Activated CD4-positive, alpha-beta T cell treated with anti-CD3 and anti-CD28 coated beads, Interleukin-2, amount 50 U/mL, for 4 hours (primary cell): ENCODE results near the gene PSMB1.

Experiments
- DNase-seq, 2 experiments: peaks; one replicate each; pipeline ENCODE4 v3.0.0-alpha.2; 2020

The PSMB1 gene

DNA sequence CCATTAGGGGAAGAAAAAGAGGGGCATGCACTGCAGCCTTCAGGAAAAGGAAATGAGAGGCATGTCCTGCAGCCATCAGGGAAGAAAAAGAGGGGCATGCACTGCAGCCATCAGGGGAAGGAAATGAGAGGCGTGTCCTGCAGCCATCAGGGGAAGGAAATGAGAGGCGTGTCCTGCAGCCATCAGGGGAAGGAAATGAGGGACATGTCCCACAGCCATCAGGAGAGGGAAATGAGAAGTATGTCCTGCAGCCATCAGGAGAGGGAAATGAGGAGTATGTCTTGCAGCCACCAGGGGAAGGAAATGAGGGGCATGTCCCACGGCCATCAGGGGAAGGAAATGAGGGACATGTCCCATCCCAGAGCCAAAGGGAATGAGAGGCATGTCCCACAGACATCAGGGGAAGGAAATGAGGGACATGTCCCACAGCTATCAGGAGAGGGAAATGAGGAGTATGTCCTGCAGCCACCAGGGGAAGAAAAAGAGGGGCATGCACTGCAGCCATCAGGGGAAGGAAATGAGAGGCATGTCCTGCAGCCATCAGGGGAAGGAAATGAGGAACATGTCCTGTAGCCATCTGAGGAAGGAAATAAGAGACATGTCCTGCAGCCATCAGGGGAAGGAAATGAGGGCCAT lies 52.0 kb downstream of the PSMB1 start:
- no peak for DNase-seq

DNA sequence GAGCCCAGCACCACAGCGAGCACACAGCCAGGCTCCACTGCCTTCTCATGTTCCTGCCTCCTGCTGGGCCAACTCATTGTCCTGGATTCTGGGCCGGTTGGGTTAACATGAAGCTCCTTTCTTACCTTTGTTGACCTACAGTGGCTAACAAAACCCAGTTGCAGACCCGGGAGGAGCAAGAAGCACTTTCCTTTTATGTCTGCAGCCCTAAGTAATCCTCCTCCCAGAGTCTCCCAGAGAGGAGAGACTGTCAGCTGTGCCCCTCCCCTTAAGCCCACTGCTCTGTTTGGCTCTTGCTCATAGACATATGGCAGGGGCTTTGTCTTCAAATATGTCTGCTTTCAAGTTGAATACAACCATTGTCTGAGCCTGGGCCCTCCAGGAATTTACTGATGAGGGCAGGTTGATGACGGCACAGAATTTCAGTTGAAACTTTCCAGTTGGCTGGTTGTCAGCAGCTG lies 55.2 kb downstream of the PSMB1 start:
- no peak for DNase-seq

DNA sequence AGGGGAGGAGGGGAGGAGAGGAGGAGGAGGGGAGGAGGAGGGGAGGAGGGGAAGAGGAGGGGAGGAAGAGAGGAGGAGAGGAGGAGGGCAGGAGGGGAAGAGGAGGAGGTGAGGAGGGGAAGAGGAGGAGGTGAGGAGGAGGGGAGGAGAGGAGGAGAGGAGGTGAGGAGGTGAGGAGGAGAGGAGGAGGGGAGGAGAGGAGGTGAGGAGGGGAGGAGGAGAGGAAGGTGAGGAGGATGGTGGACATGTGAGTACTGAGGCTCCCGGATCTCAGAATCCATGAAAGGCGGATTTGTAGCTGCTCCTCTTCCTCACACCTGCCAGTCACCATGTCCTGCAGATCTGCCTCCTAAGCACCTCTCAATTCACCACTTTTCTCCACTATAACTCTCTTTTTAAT lies 59.8 kb downstream of the PSMB1 start:
- DNase-seq: no peak

- DNase-seq: no peak
Measured at GRCh38 chr6:170490259-170490658, 62.8 kb downstream of the PSMB1 start.

DNA sequence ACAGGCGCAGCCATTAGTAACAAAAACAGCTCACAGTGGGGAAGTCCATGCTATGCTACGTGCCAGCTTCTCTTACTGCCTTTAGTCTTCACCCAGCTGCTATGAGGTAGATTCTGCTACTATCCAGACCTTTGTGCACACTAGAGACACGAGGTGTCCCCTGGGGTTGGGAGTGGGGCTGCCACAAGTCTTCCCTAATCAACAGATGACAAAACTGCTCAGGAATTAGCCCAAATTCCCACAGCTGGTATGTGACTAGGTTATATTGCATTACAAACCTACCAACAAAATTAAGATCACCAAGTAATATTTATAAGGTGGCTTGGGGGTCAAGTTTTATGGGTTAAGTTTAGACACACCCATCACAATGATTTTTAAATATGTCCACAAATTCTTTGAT lies 63.3 kb downstream of the PSMB1 start:
- DNase-seq: no peak

DNA sequence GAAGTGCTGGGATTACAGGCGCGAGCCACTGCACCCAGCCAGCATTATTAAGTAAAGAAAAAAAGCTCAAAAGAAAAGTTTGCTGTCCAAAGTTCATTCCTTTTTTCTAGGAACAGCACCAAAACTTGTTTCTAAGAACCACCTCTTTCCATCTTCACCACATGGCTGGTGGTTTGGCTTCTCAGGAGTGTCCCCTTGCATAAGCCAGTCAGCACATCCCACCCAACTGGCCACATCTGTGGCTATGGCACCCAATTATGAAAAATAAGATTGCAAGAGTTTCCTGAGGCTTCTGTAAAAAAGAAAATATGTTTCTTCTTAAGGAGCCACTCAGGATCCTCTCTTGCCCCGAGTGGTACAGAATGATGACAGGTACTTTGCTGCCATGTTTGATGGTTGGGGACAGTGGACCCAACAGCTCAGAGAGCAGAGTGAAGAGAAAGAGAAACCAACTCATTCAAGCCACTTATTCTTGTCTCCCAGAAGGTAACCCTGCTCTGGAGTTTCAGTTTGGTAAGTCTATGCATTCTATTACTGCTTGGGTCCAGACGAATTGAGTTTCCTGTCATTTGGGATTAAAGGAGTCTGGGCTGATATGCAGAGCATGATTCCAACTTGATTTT lies 65.3 kb downstream of the PSMB1 start:
- DNase-seq: no peak

- no peak for DNase-seq
Measured at GRCh38 chr6:170485159-170485558, 67.9 kb downstream of the PSMB1 start.
